HCT116 (cell line): ENCODE results near the gene CHD3. TPM values are rescaled to one million over a fixed set of nuclear protein-coding genes. Genes with fewer than 3 reads are reported as not detected.
A peak's percentile ranks its signal among the peaks of the same experiment; 100 is the strongest.

Experiments used
- ATAC-seq: fragments of 200-7000 bp; cut with Tn5 transposase; 2 replicates; pipeline ENCODE4 v1.9.1; 2020; ENCODE audit warnings: mild to moderate bottlenecking, moderate library complexity
- BruUV-seq: library from RNA; stranded (reverse); fragments of 400-500 nt; replicated peaks from 2 replicates; lab custom pipeline; 2021; lab: Mats Ljungman, UMichigan
- CTCF ChIA-PET: fragments of 300-600 bp; sonication (Branson Sonifier 250); formaldehyde crosslinking; loops from one replicate; lab custom pipeline; 2021; ENCODE audit warnings: antibody characterized with exemption; lab: Charles Lee
- POLR2A ChIA-PET: fragments of 300-600, 350-600 bp; sonication (Branson Sonifier 250); formaldehyde crosslinking; loops from one replicate; lab custom pipeline; 2021; ENCODE audit warnings: antibody characterized with exemption; lab: Charles Lee
- RAD21 ChIA-PET, 2 experiments: fragments of 300-600 bp; sonication (Branson Sonifier 250); formaldehyde crosslinking; loops; one replicate each; lab custom pipeline; 2023; ENCODE audit warnings: low total read pairs in 2 of 2; ENCODE audit not compliant: uncharacterized antibody in 2 of 2, unreplicated experiment in 2 of 2, low non-redundant PET in 1 of 2; lab: Charles Lee
- DNase-seq: peaks from one replicate; pipeline ENCODE4 v3.0.0-alpha.2; 2010; ENCODE audit warnings: low read depth, low spot score
- H2AFZ ChIP-seq: fragments of 200-600 bp; shearing (Covaris generic), sonication (generic); 2 replicates; pipeline ENCODE4 v1.6.1; 2017; ENCODE audit warnings: low read depth, mixed run types, mixed read lengths, antibody characterized with exemption, low read length; ENCODE audit not compliant: poor library complexity, severe bottlenecking
- H3K27ac ChIP-seq: 2 replicates; pipeline ENCODE4 v1.5.1; 2012; ENCODE audit warnings: low read depth, low read length
- H3K27me3 ChIP-seq: fragments of 200-600 bp; sonication (generic); 2 replicates; pipeline ENCODE4 v1.6.1; 2016; ENCODE audit warnings: mixed run types, low read length, mixed read lengths; ENCODE audit not compliant: insufficient read depth
- H3K36me3 ChIP-seq, 2 experiments: fragments of 200-500 bp in 1 of 2; fragments of 200-600 bp in 1 of 2; sonication (Bioruptor generic) in 1 of 2; sonication (generic) in 1 of 2; 2 replicates each; pipeline versions ENCODE4 v1.5.1 to v1.6.1; 2014 to 2016; ENCODE audit warnings: low read length in 2 of 2, inconsistent platforms in 1 of 2, mixed read lengths in 1 of 2, mixed run types in 1 of 2; ENCODE audit not compliant: insufficient read depth in 2 of 2, control insufficient read depth in 1 of 2
- H3K4me1 ChIP-seq, 2 experiments: fragments of 200-600 bp in 1 of 2; sonication (generic) in 1 of 2; 2 replicates each; pipeline versions ENCODE4 v1.5.1 to v1.6.1; 2012 to 2017; ENCODE audit warnings: low read length in 2 of 2, inconsistent platforms in 1 of 2, mild to moderate bottlenecking in 1 of 2, mixed read lengths in 1 of 2, mixed run types in 1 of 2, moderate library complexity in 1 of 2; ENCODE audit not compliant: insufficient read depth in 2 of 2, control insufficient read depth in 1 of 2
- H3K4me2 ChIP-seq: fragments of 200-600 bp; sonication (generic); 2 replicates; pipeline ENCODE4 v1.6.1; 2017; ENCODE audit warnings: mixed run types, low read length, mixed read lengths
- H3K4me3 ChIP-seq, 2 experiments: fragments of 200-600 bp in 1 of 2; sonication (generic) in 1 of 2; replicated peaks in 1 of 2; 2 replicates each; pipeline ENCODE4 v1.5.1; 2011 to 2016; ENCODE audit warnings: low read length in 2 of 2, control low read depth in 1 of 2, low read depth in 1 of 2, mild to moderate bottlenecking in 1 of 2, mixed read lengths in 1 of 2, mixed run types in 1 of 2
- H3K79me2 ChIP-seq: fragments of 200-600 bp; sonication (generic); 2 replicates; pipeline ENCODE4 v1.6.1; 2017; ENCODE audit warnings: mild to moderate bottlenecking, mixed run types, low read length, moderate library complexity, mixed read lengths; ENCODE audit not compliant: insufficient read depth
- H3K9ac ChIP-seq: fragments of 200-600 bp; sonication (generic); 2 replicates; pipeline ENCODE4 v1.6.1; 2016; ENCODE audit warnings: low read length, mixed read lengths
- H3K9me2 ChIP-seq: fragments of 200-600 bp; sonication (generic), shearing (Covaris generic); 2 replicates; pipeline ENCODE4 v1.6.1; 2017; ENCODE audit warnings: mixed run types, mild to moderate bottlenecking, moderate library complexity; ENCODE audit not compliant: insufficient read depth
- H3K9me3 ChIP-seq, 2 experiments: fragments of 200-500 bp in 1 of 2; fragments of 200-600 bp in 1 of 2; sonication (Bioruptor generic) in 1 of 2; sonication (generic) in 1 of 2; 2 replicates each; pipeline ENCODE4 v1.6.1; 2014 to 2017; ENCODE audit warnings: low read length in 2 of 2, mixed read lengths in 2 of 2, inconsistent platforms in 1 of 2, low read depth in 1 of 2, mild to moderate bottlenecking in 1 of 2, mixed run types in 1 of 2, moderate library complexity in 1 of 2; ENCODE audit not compliant: control insufficient read depth in 1 of 2, insufficient read depth in 1 of 2
- H4K20me1 ChIP-seq: fragments of 200-600 bp; sonication (generic), shearing (Covaris generic); 2 replicates; pipeline ENCODE4 v1.6.1; 2017; ENCODE audit warnings: mixed run types, mild to moderate bottlenecking, moderate library complexity; ENCODE audit not compliant: insufficient read depth
- ATF3 ChIP-seq: IDR thresholded peaks from 2 replicates; pipeline ENCODE4 v1.6.1; 2012
- CEBPB ChIP-seq: IDR thresholded peaks from 2 replicates; pipeline ENCODE4 v1.6.1; 2012; ENCODE audit warnings: low read depth
- POLR2A ChIP-seq: IDR thresholded peaks from 2 replicates; pipeline ENCODE4 v1.7.0; 2011; ENCODE audit warnings: borderline replicate concordance; ENCODE audit not compliant: insufficient read depth, insufficient read length; ENCODE audit errors: extremely low read depth
- POLR2AphosphoS5 ChIP-seq: IDR thresholded peaks from 2 replicates; pipeline ENCODE4 v1.6.1; 2011; ENCODE audit warnings: mild to moderate bottlenecking, low read depth, low read length, moderate library complexity
- REST ChIP-seq: IDR thresholded peaks from 2 replicates; pipeline ENCODE4 v1.6.1; 2012; ENCODE audit warnings: low read depth
- SIN3A ChIP-seq: IDR thresholded peaks from 2 replicates; pipeline ENCODE4 v1.6.1; 2012; ENCODE audit warnings: low read depth
- SP1 ChIP-seq: IDR thresholded peaks from 2 replicates; pipeline ENCODE4 v1.6.1; 2012; ENCODE audit warnings: low read depth
- TCF7L2 ChIP-seq: IDR thresholded peaks from 2 replicates; pipeline ENCODE4 v1.7.0; 2011; ENCODE audit warnings: borderline replicate concordance, inconsistent platforms; ENCODE audit not compliant: insufficient read depth, insufficient read length; ENCODE audit errors: extremely low read depth
- ZBTB33 ChIP-seq: IDR thresholded peaks from 2 replicates; pipeline ENCODE4 v1.6.1; 2011; ENCODE audit warnings: mild to moderate bottlenecking, low read length, moderate library complexity; ENCODE audit not compliant: insufficient replicate concordance; ENCODE audit errors: extremely low read depth
- ZFX ChIP-seq: fragments of 450-650 bp; IDR thresholded peaks from 2 replicates; pipeline ENCODE4 v1.6.1; 2017
- intact Hi-C: fragments of 100-400 bp; cut with micrococcal nuclease; formaldehyde crosslinking; loops from 2 replicates; pipeline ENCODE4 v1.10.0; 2022
- total RNA-seq: library from RNA; stranded (reverse); gene quantifications from one replicate; pipeline ENCODE4 v1.2.1, GENCODE V29; 2021; ENCODE audit not compliant: unreplicated experiment

Gene CHD3
- total RNA-seq, 1 experiment from 2014 or later: 54.8 TPM

GRCh38 chr17:7841915-7842379, 46.6 kb upstream of the CHD3 start:
- H3K27me3 ChIP-seq: no peaks in the 10 kb centered on the region
- ATAC-seq: peak; percentile 26
- RAD21 ChIA-PET: interaction anchor here in 1 of 2 experiments (1.9 kb wide), 1 partner anchor 17 kb away, joined by 4 read pairs; no protein-coding TSS in a partner anchor
- peak overlapping the region; percentile 97 for H3K27ac ChIP-seq
- peak; percentile 79 for DNase-seq
- H3K79me2 ChIP-seq: peaks cover 62% of the 10 kb centered on the region
- peak overlapping the region; percentile 99 for H3K4me2 ChIP-seq
- H3K9me3 ChIP-seq: no peaks in the 10 kb centered on the region
- no peaks in the 10 kb centered on the region for H4K20me1 ChIP-seq
- H3K4me3 ChIP-seq: peak overlapping the region; percentile 92 to 94
- peak overlapping the region; percentile 99 for H3K9ac ChIP-seq
- no peaks in the 10 kb centered on the region for H3K9me2 ChIP-seq
- TF ChIP-seq POLR2AphosphoS5 (peak; percentile 25; the same call in 1 of the 2 replicates), ATF3 (no peak), ZBTB33 (no peak), REST (no peak), SIN3A (no peak), CEBPB (no peak), TCF7L2 (peak; percentile 24), ZFX (peak; percentile 36; the same call in 1 of the 2 replicates), POLR2A (peak; percentile 27), SP1 (no peak)
- H3K36me3 ChIP-seq: peaks cover 0 to 9% of the 10 kb centered on the region in 2 experiments; a peak in 3 of 4 replicates
- H3K4me1 ChIP-seq: peaks cover 41 to 58% of the 10 kb centered on the region in 2 experiments
- CTCF ChIA-PET: interaction anchor here (0.6 to 1.1 kb wide), 3 partner anchors 147 to 438 kb away, joined by 3 to 4 read pairs (median 3); partner anchors contain the start of gene TMEM256
- intact Hi-C loops: loop anchor here (5.0 kb wide), 1 partner anchor 100 kb away; no protein-coding TSS in a partner anchor
- H2AFZ ChIP-seq: no peak overlapping the region
- POLR2A ChIA-PET: interaction anchor here (0.6 to 2.5 kb wide), 6 partner anchors 8 to 217 kb away, joined by 3 to 15 read pairs (median 6); partner anchors contain the start of genes KDM6B and NAA38
- no TSS peak for BruUV-seq
